ENCODE data around the gene KIF26B.

DNA sequence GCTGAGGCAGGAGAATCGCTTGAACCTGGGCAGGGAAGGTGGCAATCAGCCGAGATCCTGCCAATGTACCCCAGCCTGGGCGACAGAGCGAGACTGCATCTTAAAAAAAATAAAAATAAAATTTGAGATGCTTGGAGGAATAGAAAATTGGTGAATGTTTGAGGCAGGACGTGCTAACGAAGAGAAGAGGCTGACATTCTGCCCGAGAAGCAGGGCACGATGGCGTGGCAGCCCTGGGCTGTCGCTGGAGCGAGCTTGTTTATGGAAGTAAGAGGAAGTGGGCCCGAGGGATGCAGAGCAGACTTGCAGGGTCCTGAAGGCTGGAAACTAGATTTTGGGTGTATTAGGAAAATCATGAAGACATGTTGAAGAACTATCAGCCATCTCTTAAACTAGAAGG is 92.6 kb downstream of the KIF26B start:
- TF ChIP-seq, protein P1, sequence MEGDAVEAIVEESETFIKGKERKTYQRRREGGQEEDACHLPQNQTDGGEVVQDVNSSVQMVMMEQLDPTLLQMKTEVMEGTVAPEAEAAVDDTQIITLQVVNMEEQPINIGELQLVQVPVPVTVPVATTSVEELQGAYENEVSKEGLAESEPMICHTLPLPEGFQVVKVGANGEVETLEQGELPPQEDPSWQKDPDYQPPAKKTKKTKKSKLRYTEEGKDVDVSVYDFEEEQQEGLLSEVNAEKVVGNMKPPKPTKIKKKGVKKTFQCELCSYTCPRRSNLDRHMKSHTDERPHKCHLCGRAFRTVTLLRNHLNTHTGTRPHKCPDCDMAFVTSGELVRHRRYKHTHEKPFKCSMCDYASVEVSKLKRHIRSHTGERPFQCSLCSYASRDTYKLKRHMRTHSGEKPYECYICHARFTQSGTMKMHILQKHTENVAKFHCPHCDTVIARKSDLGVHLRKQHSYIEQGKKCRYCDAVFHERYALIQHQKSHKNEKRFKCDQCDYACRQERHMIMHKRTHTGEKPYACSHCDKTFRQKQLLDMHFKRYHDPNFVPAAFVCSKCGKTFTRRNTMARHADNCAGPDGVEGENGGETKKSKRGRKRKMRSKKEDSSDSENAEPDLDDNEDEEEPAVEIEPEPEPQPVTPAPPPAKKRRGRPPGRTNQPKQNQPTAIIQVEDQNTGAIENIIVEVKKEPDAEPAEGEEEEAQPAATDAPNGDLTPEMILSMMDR (IDR thresholded peaks at IDR 0.05 in 2 of 3, conservative IDR thresholded peaks at IDR 0.05 in 1 of 3; ENCODE audit: control insufficient read depth in 2 of 3, extremely low read depth in 1 of 3, insufficient read depth in 1 of 3, low read depth in 3 of 3, low read length in 3 of 3) = no peak
- no peak for TF ChIP-seq TBL1XR1 (IDR thresholded peaks at IDR 0.05; ENCODE audit: low read depth, low read length)
- TF ChIP-seq SMC3 (IDR thresholded peaks at IDR 0.05; ENCODE audit: borderline replicate concordance, low read length) = no peak
- TF ChIP-seq SPI1 (IDR thresholded peaks at IDR 0.05; ENCODE audit: borderline replicate concordance, insufficient read depth, low read depth, low read length) = no peak
- no peak for TF ChIP-seq NRF1 (conservative IDR thresholded peaks at IDR 0.05; ENCODE audit: low read depth, low read length)
